Loucy (cell line): ENCODE measurements around the gene RNASE3.

Experiments used
- EZH2phosphoT487 ChIP-seq: fragments of 200-600 bp; IDR thresholded peaks from 2 replicates; pipeline ENCODE4 v1.6.1; 2018; ENCODE audit warnings: antibody characterized with exemption, mild to moderate bottlenecking, moderate library complexity, borderline replicate concordance
- TF ChIP-seq, protein P1 (sequence below): fragments of 200-600 bp; sonication (generic); conservative IDR thresholded peaks from 2 replicates; pipeline ENCODE4 v1.5.1; 2014; ENCODE audit warnings: mild to moderate bottlenecking, antibody characterized with exemption, low read length

DNA sequence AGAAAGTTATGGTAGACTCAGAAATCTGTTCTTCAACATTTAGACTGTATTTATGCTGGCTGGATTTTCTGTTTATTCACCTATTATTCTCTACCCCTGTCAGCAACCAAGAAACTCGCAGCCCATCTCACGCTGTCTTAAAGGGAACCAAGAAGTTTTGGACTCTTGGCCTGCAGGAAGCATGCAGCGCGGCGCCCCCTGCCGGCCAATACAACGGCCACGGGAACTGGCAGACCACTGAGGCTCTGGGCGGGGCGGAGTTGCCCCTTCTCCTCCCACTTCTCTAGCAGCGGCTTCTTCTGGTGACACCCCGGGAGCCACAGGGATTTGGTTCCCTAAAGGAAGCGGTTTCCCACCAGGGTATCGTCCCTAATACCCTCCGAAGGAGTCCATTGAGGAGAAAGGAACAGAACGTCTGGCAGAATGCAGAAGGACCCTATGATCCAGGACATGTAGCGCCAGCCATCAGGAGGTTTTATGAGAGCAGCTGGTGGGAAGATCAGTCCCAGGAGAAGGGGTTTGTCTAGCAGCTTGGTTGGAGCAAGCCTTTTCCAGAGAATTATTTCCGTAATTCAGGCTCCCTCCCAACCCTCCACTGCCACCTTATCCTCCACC, 43.1 kb downstream of the RNASE3 start:
- TF ChIP-seq, protein P1, sequence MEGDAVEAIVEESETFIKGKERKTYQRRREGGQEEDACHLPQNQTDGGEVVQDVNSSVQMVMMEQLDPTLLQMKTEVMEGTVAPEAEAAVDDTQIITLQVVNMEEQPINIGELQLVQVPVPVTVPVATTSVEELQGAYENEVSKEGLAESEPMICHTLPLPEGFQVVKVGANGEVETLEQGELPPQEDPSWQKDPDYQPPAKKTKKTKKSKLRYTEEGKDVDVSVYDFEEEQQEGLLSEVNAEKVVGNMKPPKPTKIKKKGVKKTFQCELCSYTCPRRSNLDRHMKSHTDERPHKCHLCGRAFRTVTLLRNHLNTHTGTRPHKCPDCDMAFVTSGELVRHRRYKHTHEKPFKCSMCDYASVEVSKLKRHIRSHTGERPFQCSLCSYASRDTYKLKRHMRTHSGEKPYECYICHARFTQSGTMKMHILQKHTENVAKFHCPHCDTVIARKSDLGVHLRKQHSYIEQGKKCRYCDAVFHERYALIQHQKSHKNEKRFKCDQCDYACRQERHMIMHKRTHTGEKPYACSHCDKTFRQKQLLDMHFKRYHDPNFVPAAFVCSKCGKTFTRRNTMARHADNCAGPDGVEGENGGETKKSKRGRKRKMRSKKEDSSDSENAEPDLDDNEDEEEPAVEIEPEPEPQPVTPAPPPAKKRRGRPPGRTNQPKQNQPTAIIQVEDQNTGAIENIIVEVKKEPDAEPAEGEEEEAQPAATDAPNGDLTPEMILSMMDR, result peak; percentile 53
- no peak for TF ChIP-seq EZH2phosphoT487
